Esophagus mucosa (tissue), 1 donor: ENCODE results near the gene TAC3. TPM values are rescaled to one million over a fixed set of nuclear protein-coding genes. Genes with fewer than 3 reads are reported as not detected.
A peak's percentile ranks its signal among the peaks of the same experiment; 100 is the strongest.
"Not testable (repeated sequence)": the region's sequence is repeated elsewhere in the genome, so short reads cannot be mapped to it uniquely, and the experiment has no call there.

ENCODE experiments used
- ATAC-seq: fragments of 200-7000 bp; cut with Tn5 transposase; one replicate; pipeline ENCODE4 v1.9.1; 2020
- total RNA-seq: library from RNA; stranded (reverse); gene quantifications from one replicate; pipeline ENCODE4 v1.2.4, GENCODE V29; 2023
- donor health status: DM: yes; HTN: yes; CAD: no.

The TAC3 gene
- total RNA-seq, 1 donor from 2014 or later = not detected

DNA sequence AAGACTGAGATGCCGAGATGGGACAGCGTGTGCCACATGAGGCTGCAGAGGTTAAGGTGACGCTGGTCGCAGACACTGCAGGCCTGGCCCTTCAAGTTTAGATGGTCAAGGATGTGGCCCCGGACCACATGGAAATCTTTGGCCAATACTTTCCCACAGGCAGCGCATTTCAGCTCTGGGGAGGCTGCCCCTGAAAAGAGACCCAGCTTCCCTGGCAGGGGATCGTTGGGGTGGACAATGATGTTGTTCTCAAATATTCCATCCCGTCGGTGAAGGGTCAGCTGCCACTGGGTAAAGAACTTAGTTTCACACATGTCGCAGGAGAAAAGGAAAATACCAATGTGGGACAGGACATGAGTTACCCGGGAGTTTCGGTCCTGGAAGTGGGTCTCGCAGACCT lies 12.9 kb downstream of the TAC3 start:
- no peak for ATAC-seq

DNA sequence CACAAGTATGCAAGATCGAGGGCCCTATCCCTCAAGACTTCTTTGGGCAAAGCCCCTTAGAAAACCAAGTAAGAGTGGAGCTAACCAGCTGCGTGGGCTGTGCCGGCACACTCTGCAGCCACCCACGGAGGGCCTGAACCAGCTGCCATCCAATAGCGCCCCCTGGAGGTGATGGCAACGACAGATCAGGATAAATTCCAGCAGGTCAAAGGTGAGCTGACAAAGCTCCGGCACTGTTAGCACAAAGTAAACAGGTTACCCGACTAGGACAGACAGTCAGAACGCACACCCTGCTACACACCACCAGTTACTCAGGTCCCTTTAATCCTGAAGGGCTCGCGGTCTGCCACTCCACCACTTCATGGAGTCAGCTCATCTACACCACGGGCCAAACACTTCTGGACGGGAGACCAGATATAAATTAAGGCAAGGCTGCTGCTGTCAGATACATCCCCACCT lies 14.9 kb downstream of the TAC3 start:
- peak; percentile 85 for ATAC-seq

DNA sequence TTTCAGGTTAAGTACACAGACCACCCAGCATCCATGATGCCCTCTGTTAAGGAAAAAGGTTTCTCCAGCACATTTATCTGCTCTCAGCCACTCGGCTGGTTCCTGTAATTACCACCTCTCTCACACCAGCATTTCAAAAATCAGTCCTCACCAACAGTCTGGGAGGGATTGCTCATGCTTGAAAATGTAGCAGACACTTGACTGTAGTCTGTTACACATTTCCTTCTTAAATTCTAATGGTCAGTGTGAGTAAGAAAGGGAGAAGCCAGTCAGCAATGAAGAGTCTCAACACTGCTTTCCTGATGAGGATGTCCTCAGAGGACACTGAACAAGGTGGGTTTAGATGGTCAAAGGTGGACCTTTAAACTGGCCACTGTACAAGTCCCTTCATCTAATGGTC lies 15.9 kb downstream of the TAC3 start:
- ATAC-seq = no peak

DNA sequence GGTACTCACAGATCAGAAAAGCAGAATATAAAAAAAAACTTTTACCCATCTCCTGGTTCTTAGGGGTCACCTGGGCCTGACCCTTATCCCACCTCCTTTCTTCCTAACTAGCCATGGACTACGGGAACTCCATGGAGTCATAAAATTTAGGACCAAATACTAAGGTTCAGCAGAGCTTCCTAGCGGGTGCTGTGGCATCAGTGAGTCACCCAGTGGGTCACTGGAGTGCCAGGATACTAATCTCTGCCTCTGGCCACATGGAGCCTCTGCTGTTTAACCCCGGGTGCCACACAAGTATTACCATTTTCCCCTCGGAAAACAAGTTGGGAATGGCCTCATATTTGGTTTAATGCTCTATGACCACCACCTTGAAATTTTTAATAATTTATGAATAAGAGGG lies 16.9 kb downstream of the TAC3 start:
- ATAC-seq = no peak

DNA sequence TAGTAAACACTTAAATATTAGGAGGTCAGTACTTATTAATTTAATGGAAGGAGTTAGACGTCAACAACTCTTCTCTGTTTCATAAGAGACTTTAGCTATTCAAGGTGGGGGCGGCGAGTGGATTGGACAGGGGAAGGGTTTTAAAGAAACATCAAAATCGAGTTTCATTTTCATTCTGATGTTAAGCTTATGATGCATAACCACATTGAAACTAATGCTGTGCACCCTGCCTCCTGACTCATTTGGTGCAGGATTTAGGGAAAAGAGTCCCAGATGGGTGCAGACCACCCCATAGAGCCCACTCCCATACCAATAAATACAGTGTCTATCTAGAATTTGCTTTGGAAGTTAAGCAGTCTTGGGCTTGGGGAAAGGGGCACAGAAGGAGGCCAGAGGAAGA lies 17.3 kb downstream of the TAC3 start:
- no peak for ATAC-seq

DNA sequence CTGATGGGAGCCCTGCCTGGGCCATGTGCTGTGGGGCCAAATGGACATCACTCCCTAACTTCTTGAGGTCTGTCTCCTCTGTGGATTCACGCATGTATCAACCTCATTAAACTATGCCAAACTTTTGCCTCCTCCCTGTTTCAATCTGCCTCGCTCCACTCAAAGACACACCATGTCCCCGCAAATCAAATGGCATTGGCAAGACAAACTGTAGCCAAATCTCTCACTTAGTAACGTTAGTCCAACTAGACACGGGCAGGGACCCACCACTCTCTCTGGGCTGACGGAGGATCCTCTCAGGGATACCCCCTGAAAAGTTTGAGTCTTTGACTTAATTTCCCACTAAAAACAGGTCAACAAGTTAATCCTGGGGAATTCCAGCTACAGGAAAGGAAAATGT lies 18.0 kb downstream of the TAC3 start:
- ATAC-seq = no peak

DNA sequence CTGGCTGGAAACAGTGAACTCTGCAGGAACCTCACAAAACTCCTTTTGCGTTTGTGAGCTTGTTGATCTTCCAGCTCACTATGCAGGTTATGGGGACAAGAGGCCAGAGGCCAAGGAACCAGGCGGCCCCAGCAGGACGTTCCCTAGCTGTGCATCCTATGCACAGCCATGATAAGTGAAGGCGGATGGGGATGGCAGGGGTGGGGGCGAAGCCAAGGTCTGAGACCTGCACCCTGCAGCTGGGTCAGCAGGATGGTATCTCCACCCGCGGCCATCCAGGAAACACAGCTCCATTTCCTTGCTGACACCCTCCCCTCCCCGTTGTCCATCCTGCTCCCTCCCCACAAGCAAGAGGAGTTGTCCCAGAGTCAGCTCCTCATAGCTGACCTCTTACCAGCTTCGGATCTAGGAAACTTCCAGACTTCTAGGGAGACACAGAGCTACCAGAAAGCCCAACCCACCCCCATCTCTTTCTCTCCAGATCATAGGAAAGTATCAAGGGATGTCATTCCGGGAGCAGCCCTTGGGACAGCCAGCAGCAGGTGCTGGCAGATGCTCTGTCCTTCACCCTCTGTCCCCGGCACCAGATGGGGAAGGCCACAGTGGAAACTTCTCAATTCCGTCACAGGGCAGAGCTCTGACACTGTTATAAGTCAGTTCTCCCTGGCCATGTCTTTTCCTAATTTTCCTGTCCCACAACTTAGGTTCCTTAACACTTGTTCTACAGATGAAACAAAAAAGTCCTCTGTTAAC lies 19.4 kb downstream of the TAC3 start:
- ATAC-seq = no peak

DNA sequence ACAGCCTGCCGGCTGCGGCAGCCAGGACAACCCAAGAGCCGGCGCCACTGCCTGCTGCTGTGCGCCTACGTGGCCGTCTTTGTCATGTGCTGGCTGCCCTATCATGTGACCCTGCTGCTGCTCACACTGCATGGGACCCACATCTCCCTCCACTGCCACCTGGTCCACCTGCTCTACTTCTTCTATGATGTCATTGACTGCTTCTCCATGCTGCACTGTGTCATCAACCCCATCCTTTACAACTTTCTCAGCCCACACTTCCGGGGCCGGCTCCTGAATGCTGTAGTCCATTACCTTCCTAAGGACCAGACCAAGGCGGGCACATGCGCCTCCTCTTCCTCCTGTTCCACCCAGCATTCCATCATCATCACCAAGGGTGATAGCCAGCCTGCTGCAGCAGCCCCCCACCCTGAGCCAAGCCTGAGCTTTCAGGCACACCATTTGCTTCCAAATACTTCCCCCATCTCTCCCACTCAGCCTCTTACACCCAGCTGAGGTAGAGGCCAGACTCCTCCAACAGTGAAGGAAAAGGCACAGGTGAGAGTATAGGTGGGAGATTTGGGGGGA lies 20.3 kb downstream of the TAC3 start:
- no peak for ATAC-seq

DNA sequence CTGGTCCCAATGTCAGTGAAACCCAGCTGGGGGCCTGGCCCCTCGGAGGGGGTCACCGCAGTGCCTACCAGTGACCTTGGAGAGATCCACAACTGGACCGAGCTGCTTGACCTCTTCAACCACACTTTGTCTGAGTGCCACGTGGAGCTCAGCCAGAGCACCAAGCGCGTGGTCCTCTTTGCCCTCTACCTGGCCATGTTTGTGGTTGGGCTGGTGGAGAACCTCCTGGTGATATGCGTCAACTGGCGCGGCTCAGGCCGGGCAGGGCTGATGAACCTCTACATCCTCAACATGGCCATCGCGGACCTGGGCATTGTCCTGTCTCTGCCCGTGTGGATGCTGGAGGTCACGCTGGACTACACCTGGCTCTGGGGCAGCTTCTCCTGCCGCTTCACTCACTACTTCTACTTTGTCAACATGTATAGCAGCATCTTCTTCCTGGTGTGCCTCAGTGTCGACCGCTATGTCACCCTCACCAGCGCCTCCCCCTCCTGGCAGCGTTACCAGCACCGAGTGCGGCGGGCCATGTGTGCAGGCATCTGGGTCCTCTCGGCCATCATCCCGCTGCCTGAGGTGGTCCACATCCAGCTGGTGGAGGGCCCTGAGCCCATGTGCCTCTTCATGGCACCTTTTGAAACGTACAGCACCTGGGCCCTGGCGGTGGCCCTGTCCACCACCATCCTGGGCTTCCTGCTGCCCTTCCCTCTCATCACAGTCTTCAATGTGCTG lies 21.0 kb downstream of the TAC3 start:
- ATAC-seq = no peak

DNA sequence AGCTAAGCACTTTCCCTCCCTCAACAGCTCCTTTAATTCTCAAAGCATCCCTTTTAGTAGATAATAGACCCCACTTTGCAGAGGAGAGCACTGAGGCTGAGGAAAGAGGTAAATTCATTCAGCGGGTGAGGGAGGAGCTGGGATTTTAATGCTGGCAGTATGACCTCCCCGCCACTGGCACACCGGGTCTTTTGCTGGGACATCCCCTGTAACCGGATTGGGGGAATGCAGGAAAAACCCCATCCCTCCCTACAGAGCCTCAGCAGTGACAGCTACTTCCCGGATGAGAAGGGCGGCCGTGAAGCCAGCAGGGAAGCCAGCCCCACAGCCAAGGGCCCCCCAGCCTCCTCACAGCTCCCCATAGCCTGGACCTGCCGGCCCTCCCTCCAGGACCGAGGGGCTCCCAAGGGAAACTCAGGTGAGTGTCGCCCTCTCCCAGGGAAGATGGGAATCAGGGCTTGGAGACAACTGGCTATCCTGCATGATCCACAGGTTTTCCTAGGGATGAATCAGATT lies 22.0 kb downstream of the TAC3 start:
- ATAC-seq = no peak

DNA sequence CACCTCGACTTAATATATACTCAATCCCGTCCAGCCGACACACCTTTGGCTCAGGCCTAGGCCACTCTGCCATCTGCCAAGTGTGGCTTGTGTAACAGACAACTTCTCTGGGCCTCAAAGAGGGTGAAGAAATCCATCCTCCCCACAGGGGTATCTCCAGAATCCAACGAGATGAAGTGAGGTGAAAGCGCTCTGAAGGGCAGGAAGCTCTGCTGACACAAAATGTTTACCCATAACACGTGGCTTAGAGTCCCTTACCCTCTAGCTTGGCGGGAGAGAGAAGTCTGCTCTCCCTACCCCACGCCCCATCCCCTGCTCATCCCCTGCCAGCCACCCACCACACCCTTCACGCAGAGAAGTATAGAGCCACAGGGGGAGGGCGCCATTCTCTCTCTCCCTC lies 23.0 kb downstream of the TAC3 start:
- no peak for ATAC-seq

DNA sequence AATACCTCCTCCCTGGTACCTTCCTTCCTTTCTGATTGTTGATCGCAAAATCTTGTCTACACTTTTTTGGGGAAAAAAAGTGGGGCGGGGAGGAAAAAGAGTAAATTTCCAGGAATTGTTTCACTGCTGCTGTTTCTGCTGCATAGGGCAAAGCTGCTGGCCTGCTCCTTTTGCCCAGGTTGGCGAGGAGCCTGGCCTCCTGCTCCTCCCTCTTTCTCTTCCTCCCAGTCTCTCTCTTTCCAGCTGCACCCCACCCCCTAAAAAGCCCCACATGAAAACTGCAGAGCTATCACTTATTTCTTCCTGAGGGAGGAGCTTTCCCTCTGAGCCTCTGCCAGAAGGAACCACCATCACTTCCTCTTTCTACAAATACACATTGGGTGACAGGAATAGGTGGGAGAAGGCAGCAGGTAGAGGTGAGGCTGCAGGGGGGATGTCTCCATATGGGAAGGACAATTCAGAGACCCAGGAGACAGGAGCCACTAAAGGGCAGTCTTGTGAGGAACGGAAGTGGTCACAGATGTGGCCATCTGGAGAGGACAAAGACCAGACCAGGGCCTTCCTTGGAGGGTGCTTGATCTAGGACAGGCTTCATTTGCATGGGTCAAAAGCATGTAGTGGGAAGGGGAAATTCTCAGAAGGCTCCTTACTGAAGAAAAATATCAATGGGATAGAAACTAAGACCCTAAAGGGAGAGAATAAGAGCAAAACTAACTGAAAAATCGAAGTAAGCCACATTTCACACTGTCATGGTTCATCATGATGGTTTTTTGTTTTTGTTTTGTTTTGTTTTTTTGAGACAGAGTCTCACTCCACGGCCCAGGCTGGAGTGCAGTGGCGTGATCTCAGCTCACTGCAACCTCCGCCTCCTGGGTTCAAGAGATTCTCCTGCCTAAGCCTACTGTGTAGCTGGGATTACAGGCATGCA lies 24.7 kb downstream of the TAC3 start:
- ATAC-seq = peak; percentile 21

DNA sequence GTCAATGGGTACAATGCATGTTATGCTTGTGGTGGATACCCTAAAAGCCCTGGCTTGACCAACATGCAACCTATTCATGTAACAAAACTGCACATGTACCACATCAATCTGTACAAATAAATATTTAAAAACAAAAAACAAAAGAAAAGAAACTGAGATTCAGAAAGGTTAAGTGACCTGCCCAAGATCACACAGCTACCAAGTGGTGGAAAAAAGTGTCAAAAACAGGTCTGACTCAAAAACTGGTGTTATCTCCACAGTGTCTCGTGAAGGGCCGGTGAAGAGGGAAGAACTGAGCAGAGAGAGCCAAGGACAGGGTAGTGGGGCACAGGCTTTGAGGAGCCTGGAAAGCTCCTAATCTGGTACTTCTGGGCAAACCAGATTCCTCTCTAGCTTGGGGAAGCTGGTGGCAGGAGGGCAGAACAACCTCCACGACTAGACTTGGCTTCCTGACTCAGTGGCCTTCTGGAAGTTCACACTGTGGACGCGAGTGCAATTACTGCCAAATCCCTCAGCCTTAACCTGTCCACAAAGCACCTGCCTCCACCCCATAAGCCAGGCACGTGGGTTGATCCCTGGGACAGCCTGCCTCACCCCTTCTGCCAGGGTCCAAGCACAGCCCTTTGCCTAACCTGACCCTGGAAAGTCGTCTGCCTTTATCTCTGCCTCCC lies 25.5 kb downstream of the TAC3 start:
- peak; percentile 50 for ATAC-seq

DNA sequence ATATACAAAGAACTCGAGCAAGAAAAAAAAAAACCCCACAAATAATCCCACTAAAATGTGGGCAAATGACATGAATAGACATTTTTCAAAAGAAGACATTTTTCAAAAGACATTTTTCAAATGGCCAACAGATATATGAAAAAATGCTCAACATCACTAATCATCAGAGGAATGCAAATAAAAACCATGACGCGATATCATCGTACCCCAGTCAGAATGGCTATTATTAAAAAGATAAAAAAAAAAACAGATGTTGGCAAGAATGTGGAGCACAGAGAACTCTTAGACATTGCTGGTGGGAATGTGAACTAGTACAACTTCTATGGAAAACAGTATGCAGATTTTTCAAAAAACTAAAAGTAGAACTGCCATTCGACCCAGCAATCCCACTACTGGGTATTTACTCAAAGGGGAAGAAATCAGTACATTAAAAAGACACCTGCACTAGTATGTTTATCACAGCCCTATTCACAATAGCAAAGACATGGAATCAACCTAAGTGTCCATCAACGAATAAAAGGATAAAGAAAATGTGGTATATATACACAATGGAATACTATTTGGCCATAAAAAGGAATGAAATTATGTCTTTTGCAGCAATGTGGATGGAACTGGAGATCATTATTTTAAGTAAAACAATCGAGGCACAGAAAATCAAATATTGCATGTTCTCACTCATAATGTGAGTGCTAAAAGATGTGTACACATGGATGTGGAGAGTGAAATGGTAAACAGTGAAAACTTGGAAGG lies 26.3 kb downstream of the TAC3 start:
- ATAC-seq = no peak

DNA sequence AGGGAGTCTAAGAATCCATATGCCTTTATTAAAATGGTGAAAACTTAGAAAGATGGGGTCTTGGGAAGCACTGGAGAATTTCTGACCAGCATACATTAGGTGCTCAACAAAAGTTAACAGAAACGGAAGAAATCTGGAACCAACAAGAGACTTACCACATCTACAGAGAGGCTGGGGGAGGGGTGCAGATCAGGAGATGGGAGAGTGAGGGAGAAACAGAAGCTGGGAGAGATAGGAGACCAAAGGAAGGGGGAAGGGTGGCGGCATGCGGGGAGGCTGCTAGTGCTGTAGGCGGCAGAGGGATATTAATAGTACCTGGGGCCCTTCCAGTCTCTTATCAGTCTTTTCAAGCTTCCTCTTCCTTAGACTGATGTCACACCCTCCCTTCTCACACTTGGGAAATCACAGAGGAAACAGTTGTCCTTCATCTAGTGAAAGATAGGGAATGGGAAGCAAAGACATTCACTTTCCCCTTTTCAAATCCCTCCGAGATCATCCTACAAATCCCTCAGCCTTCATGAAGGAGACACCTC lies 28.1 kb downstream of the TAC3 start:
- no peak for ATAC-seq

DNA sequence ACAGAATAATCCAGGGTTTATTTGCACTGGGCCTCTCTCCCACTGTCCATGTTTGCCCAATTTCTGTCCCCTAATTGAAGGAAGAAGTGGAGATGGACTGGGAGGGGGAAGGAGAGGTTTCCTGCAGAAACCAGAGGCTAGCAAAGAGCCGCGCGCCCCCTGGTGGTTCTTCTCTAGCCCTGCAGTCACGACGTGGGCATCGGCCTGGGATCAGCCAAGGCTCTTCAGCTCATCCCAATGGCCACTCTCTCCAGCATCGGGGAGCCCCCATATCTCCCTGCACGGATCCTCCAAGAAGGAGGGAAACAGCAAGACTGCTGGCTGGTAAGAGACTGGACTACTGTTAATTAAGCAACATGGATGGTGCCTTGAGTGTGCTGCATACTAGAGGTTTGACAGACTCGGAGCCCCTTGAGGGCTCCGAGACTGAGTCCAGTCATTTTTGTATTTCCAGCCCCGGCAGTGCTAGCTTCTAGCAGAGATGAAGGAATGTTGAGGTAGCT lies 28.7 kb downstream of the TAC3 start:
- ATAC-seq = peak; percentile 55

DNA sequence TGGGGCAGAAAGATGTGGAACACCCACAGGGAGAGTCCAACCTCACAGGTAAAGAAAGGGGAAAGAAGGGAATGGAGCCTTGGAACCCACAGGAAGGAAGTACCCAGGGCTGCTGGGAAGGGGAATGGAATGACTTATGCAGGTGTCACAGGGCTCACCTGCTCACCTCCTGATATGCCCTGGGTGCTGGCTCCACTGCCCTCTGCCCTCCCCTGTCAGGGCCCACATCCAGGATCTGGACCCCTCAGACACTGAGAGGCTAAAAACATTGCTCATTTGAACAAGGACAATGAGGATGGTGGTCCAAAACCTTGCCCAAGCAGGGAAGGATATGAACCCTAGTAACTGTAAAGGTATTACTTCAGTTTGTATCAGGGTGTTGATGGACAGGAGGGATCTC lies 29.3 kb downstream of the TAC3 start:
- no peak for ATAC-seq

DNA sequence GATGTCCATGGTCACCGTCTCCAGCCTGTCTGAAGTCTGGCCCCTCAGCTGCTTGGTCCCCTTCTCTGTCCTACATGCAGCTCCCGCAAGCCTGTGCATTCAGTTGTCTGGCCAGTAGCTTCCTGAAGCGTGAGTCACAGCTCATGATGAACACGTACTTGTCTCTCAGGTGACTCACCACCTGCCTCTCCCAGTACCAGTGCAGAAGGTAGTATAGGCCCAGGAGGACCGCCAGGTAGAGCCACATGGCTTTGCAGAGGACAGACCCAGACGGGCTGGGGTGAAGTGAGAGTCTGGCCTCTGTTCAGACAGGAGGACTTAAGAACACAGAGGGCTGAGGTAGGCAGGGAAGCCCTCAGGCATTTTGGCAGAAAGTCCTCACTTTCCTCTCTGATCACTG lies 30.6 kb downstream of the TAC3 start:
- ATAC-seq = peak; percentile 98

DNA sequence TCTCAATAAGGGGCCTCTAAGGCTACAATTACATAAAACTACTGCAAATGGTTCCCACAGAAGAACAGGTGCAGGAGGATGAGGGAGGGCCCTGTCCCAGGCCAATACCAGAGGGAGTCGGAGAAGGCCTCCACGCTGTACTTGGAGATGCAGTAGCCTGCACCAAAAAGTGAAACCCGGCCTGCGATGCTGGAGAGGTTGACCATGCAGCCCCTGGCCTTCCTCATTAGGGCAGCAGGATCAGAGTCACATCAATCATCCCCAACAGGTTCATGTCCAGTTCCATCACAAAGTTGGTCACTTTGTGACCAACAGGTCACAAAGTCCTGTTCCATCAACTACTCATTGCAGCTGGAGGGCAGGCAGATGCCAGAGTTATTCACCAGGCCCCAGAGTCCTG lies 32.9 kb downstream of the TAC3 start:
- ATAC-seq = no peak

DNA sequence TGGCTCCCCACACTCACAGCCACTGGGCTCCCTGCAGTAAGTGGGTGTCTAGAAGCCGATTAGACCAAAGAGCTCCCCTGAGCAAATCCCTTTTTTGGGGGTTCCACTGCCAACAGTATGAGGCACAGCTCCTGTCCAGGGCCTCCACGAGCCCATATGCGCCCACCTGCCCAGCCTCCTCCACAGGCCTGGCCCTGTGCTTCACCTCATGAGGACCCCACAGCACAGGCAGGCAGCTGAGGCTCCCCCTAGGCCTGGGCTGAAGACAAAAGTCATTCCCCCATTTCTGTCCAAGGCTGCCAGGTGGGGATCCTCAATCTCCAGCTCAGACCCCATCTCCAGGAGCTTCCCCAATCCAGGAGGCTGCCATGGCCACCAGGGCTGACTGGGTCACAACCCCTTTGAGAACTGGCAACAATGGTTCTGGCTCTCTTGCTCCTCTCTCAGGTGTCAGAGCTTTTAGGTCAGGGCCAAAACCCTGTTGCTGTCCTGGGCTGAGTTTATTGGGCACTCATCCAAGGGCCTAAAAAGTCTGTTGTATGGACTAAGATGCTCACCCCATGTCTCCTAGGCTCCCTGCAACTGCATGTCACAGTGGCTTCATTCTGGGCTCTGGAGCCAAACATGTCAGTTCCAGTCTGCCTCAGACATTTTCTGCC lies 33.6 kb downstream of the TAC3 start:
- not testable (repeated sequence) for ATAC-seq
